Ishikawa (cell line): ENCODE results near the gene TAS2R41.

Source experiments
- EP300 ChIP-seq: IDR thresholded peaks from 2 replicates; pipeline ENCODE4 v1.6.1; 2012; ENCODE audit warnings: borderline replicate concordance
- FOXM1 ChIP-seq: IDR thresholded peaks from 2 replicates; pipeline ENCODE4 v1.6.1; 2012; ENCODE audit warnings: low read depth, borderline replicate concordance
- YY1 ChIP-seq: IDR thresholded peaks from 2 replicates; pipeline ENCODE4 v1.6.1; 2012; ENCODE audit warnings: low read depth

GRCh38 chr7:143510854-143511592, 33.4 kb downstream of the TAS2R41 start:
- TF ChIP-seq FOXM1: no peak
- TF ChIP-seq EP300: no peak
- TF ChIP-seq YY1: no peak
